ENCODE data around the gene KCNQ1. TPM values are rescaled to one million over a fixed set of nuclear protein-coding genes. Genes with fewer than 3 reads are reported as not detected.

Gene KCNQ1
- total and polyA plus RNA-seq, 2 donors (not counting 1 experiment from before 2014, with no cell fraction given): 21.5 to 28.8 TPM

GRCh38 chr11:2690596-2691354 lies 246.0 kb downstream of the KCNQ1 start:
- intact Hi-C loops (cut with micrococcal nuclease): no loop called here
- no peak for ATAC-seq (ENCODE audit: low read depth)
- 98% methylated on average over 6 of the region's 6 CpGs for WGBS (ENCODE audit: insufficient coverage)
- Mint-ChIP-seq H3K4me3 (no peak overlapping the region), H3K9me3 (ENCODE audit: insufficient read depth) (no peaks in the 10 kb centered on the region), H3K27ac (no peak overlapping the region), H3K4me1 (peaks cover 31% of the 10 kb centered on the region), H3K27me3 (no peaks in the 10 kb centered on the region)
- TF ChIP-seq EZH2 (IDR thresholded peaks at IDR 0.05; ENCODE audit: borderline replicate concordance, insufficient read depth, low read depth, low read length, poor library complexity, severe bottlenecking) (no peak), CTCF (IDR thresholded peaks at IDR 0.05) (no peak)
- Histone ChIP-seq H3K79me2 (ENCODE audit: control insufficient read depth, insufficient read depth, low read length) (peaks cover 5% of the 10 kb centered on the region), H3K36me3 (replicated peaks in 1 of 2; ENCODE audit: control extremely low read depth in 1 of 2, control insufficient read depth in 1 of 2, extremely low read depth in 1 of 2, insufficient read depth in 2 of 2, low read length in 1 of 2) (no peaks in the 10 kb centered on the region), H3K4me1 (ENCODE audit: control insufficient read depth in 2 of 2, insufficient read depth in 2 of 2, low read length in 2 of 2) (peaks cover 16 to 25% of the 10 kb centered on the region in 2 donors), H3K27ac (ENCODE audit: low read length in 2 of 2) (no peak overlapping the region), H3K9ac (ENCODE audit: low read length) (no peak overlapping the region), H3K4me2 (replicated peaks; ENCODE audit: low read depth, low read length, poor library complexity, severe bottlenecking) (no peak overlapping the region), H3K27me3 (replicated peaks in 1 of 4; ENCODE audit: control extremely low read depth in 1 of 4, control insufficient read depth in 3 of 4, insufficient read depth in 4 of 4, low read length in 3 of 4) (no peaks in the 10 kb centered on the region), H4K20me1 (ENCODE audit: control insufficient read depth, insufficient read depth, low read length, poor library complexity, severe bottlenecking) (peaks cover 16% of the 10 kb centered on the region), H2AFZ (ENCODE audit: insufficient read depth, low read depth, low read length, poor library complexity, severe bottlenecking) (no peak overlapping the region), H3K9me3 (ENCODE audit: control extremely low read depth in 1 of 3, control insufficient read depth in 2 of 3, insufficient read depth in 1 of 3, low read length in 2 of 3) (no peaks in the 10 kb centered on the region), H3K4me3 (ENCODE audit: control extremely low read depth in 1 of 5, extremely low read depth in 1 of 5, insufficient read depth in 1 of 5, low read depth in 2 of 5, low read length in 4 of 5) (no peak overlapping the region)
- ChIA-PET CTCF (interaction anchor here (1.4 kb wide), 1 partner anchor 9 kb away, joined by 3 read pairs; the partner anchor contains the start of gene KCNQ1OT1), POLR2A (no interaction called here)
- no peak for DNase-seq

- Mint-ChIP-seq H3K27ac (no peak overlapping the region), H3K4me1 (peaks cover 31% of the 10 kb centered on the region), H3K27me3 (no peaks in the 10 kb centered on the region), H3K4me3 (no peak overlapping the region), H3K9me3 (ENCODE audit: insufficient read depth) (no peaks in the 10 kb centered on the region)
- H3K27me3 ChIP-seq (replicated peaks in 1 of 4; ENCODE audit: control extremely low read depth in 1 of 4, control insufficient read depth in 3 of 4, insufficient read depth in 4 of 4, low read length in 3 of 4): no peaks in the 10 kb centered on the region
- H3K79me2 ChIP-seq (ENCODE audit: control insufficient read depth, insufficient read depth, low read length): peaks cover 5% of the 10 kb centered on the region
- H3K4me2 ChIP-seq (replicated peaks; ENCODE audit: low read depth, low read length, poor library complexity, severe bottlenecking): no peak overlapping the region
- no peaks in the 10 kb centered on the region for H3K36me3 ChIP-seq (replicated peaks in 1 of 2; ENCODE audit: control extremely low read depth in 1 of 2, control insufficient read depth in 1 of 2, extremely low read depth in 1 of 2, insufficient read depth in 2 of 2, low read length in 1 of 2)
- ChIA-PET CTCF (interaction anchor here (1.4 kb wide), 1 partner anchor 8 kb away, joined by 3 read pairs; the partner anchor contains the start of gene KCNQ1OT1), POLR2A (no interaction called here)
- peaks cover 16 to 25% of the 10 kb centered on the region in 2 donors for H3K4me1 ChIP-seq (ENCODE audit: control insufficient read depth in 2 of 2, insufficient read depth in 2 of 2, low read length in 2 of 2)
- DNase-seq (no peak), ATAC-seq (ENCODE audit: low read depth) (no peak)
- H3K4me3 ChIP-seq (ENCODE audit: control extremely low read depth in 1 of 5, extremely low read depth in 1 of 5, insufficient read depth in 1 of 5, low read depth in 2 of 5, low read length in 4 of 5): no peak overlapping the region
- peaks cover 16% of the 10 kb centered on the region for H4K20me1 ChIP-seq (ENCODE audit: control insufficient read depth, insufficient read depth, low read length, poor library complexity, severe bottlenecking)
- intact Hi-C loops (cut with micrococcal nuclease): no loop called here
- WGBS (ENCODE audit: insufficient coverage): 90% methylated on average over 3 of the region's 3 CpGs
- H3K9ac ChIP-seq (ENCODE audit: low read length): no peak overlapping the region
- no peak overlapping the region for H3K27ac ChIP-seq (ENCODE audit: low read length in 2 of 2)
- TF ChIP-seq EZH2 (IDR thresholded peaks at IDR 0.05; ENCODE audit: borderline replicate concordance, insufficient read depth, low read depth, low read length, poor library complexity, severe bottlenecking) (no peak), CTCF (IDR thresholded peaks at IDR 0.05) (no peak)
- H2AFZ ChIP-seq (ENCODE audit: insufficient read depth, low read depth, low read length, poor library complexity, severe bottlenecking): no peak overlapping the region
- H3K9me3 ChIP-seq (ENCODE audit: control extremely low read depth in 1 of 3, control insufficient read depth in 2 of 3, insufficient read depth in 1 of 3, low read length in 2 of 3): no peaks in the 10 kb centered on the region
Observed at GRCh38 chr11:2691355-2691761, 246.6 kb downstream of the KCNQ1 start.

Data from B cell (primary cell).